Activated CD4-positive, alpha-beta T cell treated with anti-CD3 and anti-CD28 coated beads, Interleukin-2, amount 50 U/mL, for 24 hours (primary cell): ENCODE data around the gene PHF21B.
"Not testable (repeated sequence)": the region's sequence is repeated elsewhere in the genome, so short reads cannot be mapped to it uniquely, and the experiment has no call there.

ENCODE experiments used
- DNase-seq, 2 donors: peaks; one replicate each; pipeline ENCODE4 v3.0.0-alpha.2; 2020; ENCODE audit warnings: low read depth in 1 of 2, low spot score in 1 of 2

The PHF21B gene

GRCh38 chr22:45009606-45010531 lies at the start of gene PHF21B:
PHF21B (minus strand) TSS chr22:45010005; CDS start chr22:45009549, 456 bp downstream.
- peak in 1 of 2 donors; percentile 6 for DNase-seq

- no peak for DNase-seq
These were observed 49.5 kb upstream of the PHF21B start for GRCh38 chr22:45059296-45059695.

- DNase-seq, result no peak
These were observed 48.8 kb upstream of the PHF21B start for GRCh38 chr22:45058622-45058912.

- no peak for DNase-seq
These were observed 46.1 kb upstream of the PHF21B start for GRCh38 chr22:45055936-45056335.

- DNase-seq, result no peak
These were observed 43.8 kb upstream of the PHF21B start for GRCh38 chr22:45053571-45053970.

- no peak for DNase-seq
These were observed 43.3 kb upstream of the PHF21B start for GRCh38 chr22:45053094-45053493.

- not testable (repeated sequence) for DNase-seq
These were observed 42.9 kb upstream of the PHF21B start for GRCh38 chr22:45052665-45053064.

- DNase-seq, result no peak
These were observed 42.1 kb upstream of the PHF21B start for GRCh38 chr22:45051946-45052345.

GRCh38 chr22:45051419-45051818 lies 41.6 kb upstream of the PHF21B start:
- no peak for DNase-seq

- no peak for DNase-seq
These were observed 37.5 kb upstream of the PHF21B start for GRCh38 chr22:45047260-45047659.

GRCh38 chr22:45045208-45045607 lies 35.4 kb upstream of the PHF21B start:
- DNase-seq, result no peak

GRCh38 chr22:45042263-45042662 lies 32.5 kb upstream of the PHF21B start:
- no peak for DNase-seq

GRCh38 chr22:45039133-45039532 lies 29.3 kb upstream of the PHF21B start:
- no peak for DNase-seq

GRCh38 chr22:45036154-45036553 lies 26.3 kb upstream of the PHF21B start:
- DNase-seq, result no peak

- DNase-seq, result no peak
These were observed 25.0 kb upstream of the PHF21B start for GRCh38 chr22:45034821-45035220.

GRCh38 chr22:45034156-45034555 lies 24.4 kb upstream of the PHF21B start:
- DNase-seq, result no peak

GRCh38 chr22:45033136-45033535 lies 23.3 kb upstream of the PHF21B start:
- DNase-seq, result no peak

GRCh38 chr22:45031629-45032403 lies 22.0 kb upstream of the PHF21B start:
- no peak for DNase-seq

- DNase-seq, result no peak
These were observed 19.7 kb upstream of the PHF21B start for GRCh38 chr22:45029501-45029900.

- no peak for DNase-seq
These were observed 16.7 kb upstream of the PHF21B start for GRCh38 chr22:45026511-45026910.

- no peak for DNase-seq
These were observed 13.6 kb upstream of the PHF21B start for GRCh38 chr22:45023431-45023830.
